Effector memory CD4-positive, alpha-beta T cell (primary cell): ENCODE measurements around the gene LRRFIP1.

Source experiments
- DNase-seq, 3 donors: peaks; one replicate each; pipeline ENCODE4 v3.0.0-alpha.2; 2020
- H3K27ac ChIP-seq: 2 replicates; pipeline ENCODE4 v1.7.0; 2013; ENCODE audit warnings: mild to moderate bottlenecking, low read length, moderate library complexity; ENCODE audit not compliant: insufficient read depth, poor library complexity, severe bottlenecking
- H3K27me3 ChIP-seq: replicated peaks from 2 replicates; pipeline ENCODE4 v1.7.0; 2013; ENCODE audit warnings: mild to moderate bottlenecking, low read length; ENCODE audit not compliant: insufficient read depth, control insufficient read depth, poor library complexity, severe bottlenecking
- H3K36me3 ChIP-seq: 2 replicates; pipeline ENCODE4 v1.7.0; 2013; ENCODE audit warnings: mild to moderate bottlenecking, low read length, moderate library complexity; ENCODE audit not compliant: control insufficient read depth, insufficient read depth
- H3K4me1 ChIP-seq: 2 replicates; pipeline ENCODE4 v1.7.0; 2013; ENCODE audit warnings: low read length, mild to moderate bottlenecking; ENCODE audit not compliant: control insufficient read depth, insufficient read depth, poor library complexity, severe bottlenecking
- H3K4me3 ChIP-seq: 2 replicates; pipeline ENCODE4 v1.7.0; 2013; ENCODE audit warnings: low read length, low read depth, mild to moderate bottlenecking; ENCODE audit not compliant: insufficient read depth, poor library complexity, severe bottlenecking
- H3K9me3 ChIP-seq: 2 replicates; pipeline ENCODE4 v1.7.0; 2013; ENCODE audit warnings: mild to moderate bottlenecking, low read length, moderate library complexity; ENCODE audit not compliant: control insufficient read depth

The LRRFIP1 gene

DNA sequence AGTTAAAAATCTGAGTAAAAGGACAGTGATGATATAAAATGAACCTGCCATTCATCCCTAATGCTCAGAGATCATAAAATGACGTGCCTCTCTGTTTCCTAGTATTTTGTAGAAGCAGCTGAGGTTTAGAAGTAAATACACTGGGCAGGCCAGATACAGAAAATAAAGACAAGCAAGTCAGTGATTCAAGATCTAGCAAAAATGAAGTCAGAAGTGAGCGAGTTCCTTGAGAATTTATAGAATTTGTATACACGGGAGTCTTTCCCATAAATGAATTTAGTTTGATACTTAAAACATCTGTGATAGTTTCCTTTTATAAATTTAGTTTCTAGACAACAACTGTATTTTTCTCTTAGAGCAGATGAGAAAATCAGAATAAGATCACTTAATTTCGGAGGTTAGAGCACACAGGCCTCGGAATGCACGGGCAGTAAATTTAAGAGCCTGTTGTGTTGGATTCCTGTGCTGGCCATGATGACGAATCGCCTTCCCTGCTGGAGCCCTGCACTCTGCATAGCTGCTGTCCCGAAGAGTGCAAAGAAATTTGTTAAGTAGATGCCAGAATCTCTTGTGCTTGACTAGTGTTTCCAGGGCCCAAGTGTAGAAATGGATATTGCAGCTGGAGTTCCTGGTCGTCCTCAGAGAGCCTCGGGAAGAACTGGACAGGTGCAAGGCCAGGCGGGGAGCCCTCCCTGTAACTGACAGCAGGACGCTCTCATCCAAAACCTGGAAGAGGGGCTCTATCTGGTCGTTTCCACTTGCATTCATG is 87.5 kb downstream of the LRRFIP1 start:
- no peak for DNase-seq
- Histone ChIP-seq H3K36me3 (peaks cover 33% of the 10 kb centered on the region), H3K4me1 (no peaks in the 10 kb centered on the region), H3K4me3 (no peak overlapping the region), H3K27ac (no peak overlapping the region), H3K27me3 (no peaks in the 10 kb centered on the region), H3K9me3 (no peaks in the 10 kb centered on the region)

GRCh38 chr2:237715459-237715947 is 88.1 kb downstream of the LRRFIP1 start:
- Histone ChIP-seq H3K27me3 (no peaks in the 10 kb centered on the region), H3K9me3 (no peaks in the 10 kb centered on the region), H3K36me3 (peaks cover 33% of the 10 kb centered on the region), H3K27ac (no peak overlapping the region), H3K4me3 (no peak overlapping the region), H3K4me1 (no peaks in the 10 kb centered on the region)
- DNase-seq: no peak

GRCh38 chr2:237716011-237716410 is 88.6 kb downstream of the LRRFIP1 start:
- no peak overlapping the region for H3K27ac ChIP-seq

GRCh38 chr2:237717366-237718276 is 90.2 kb downstream of the LRRFIP1 start:
- H3K27ac ChIP-seq: no peak overlapping the region
- no peak overlapping the region for H3K4me3 ChIP-seq
- no peaks in the 10 kb centered on the region for H3K9me3 ChIP-seq
- no peaks in the 10 kb centered on the region for H3K4me1 ChIP-seq
- H3K36me3 ChIP-seq: peaks cover 28% of the 10 kb centered on the region
- H3K27me3 ChIP-seq: no peaks in the 10 kb centered on the region
- no peak for DNase-seq

More at GRCh38 chr2:237716011-237716410, 88.6 kb downstream of the LRRFIP1 start:
- Histone ChIP-seq H3K4me1 (no peaks in the 10 kb centered on the region), H3K4me3 (no peak overlapping the region), H3K9me3 (no peaks in the 10 kb centered on the region), H3K27me3 (no peaks in the 10 kb centered on the region), H3K36me3 (peaks cover 33% of the 10 kb centered on the region)
- no peak for DNase-seq

DNA sequence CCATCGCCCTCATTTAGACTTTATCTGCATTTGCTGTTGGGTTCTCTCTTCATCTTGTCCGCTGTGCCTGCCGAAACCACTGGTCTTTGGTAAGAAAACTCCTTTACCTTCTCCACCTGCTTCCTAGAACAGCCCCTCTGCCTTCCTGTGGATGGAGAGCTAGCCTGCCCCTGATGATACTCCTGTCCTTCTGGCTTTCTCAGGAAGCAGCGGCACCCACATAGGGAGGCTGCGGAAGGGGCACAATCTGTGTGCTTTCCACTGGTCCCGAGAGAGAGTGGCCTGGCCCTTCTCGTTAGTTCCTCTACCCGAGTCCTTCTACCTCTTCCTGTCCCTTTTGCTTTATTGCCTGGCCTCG is 90.9 kb downstream of the LRRFIP1 start:
- Histone ChIP-seq H3K27ac (no peak overlapping the region), H3K9me3 (no peaks in the 10 kb centered on the region), H3K4me3 (no peak overlapping the region), H3K4me1 (peaks cover 2% of the 10 kb centered on the region), H3K27me3 (no peaks in the 10 kb centered on the region), H3K36me3 (peaks cover 28% of the 10 kb centered on the region)
- DNase-seq: no peak

- Histone ChIP-seq H3K27ac (no peak overlapping the region), H3K9me3 (no peaks in the 10 kb centered on the region), H3K27me3 (no peaks in the 10 kb centered on the region), H3K4me3 (no peak overlapping the region), H3K36me3 (peaks cover 28% of the 10 kb centered on the region), H3K4me1 (peaks cover 10% of the 10 kb centered on the region)
- DNase-seq: no peak
Measured at GRCh38 chr2:237720444-237720843, 93.1 kb downstream of the LRRFIP1 start.

DNA sequence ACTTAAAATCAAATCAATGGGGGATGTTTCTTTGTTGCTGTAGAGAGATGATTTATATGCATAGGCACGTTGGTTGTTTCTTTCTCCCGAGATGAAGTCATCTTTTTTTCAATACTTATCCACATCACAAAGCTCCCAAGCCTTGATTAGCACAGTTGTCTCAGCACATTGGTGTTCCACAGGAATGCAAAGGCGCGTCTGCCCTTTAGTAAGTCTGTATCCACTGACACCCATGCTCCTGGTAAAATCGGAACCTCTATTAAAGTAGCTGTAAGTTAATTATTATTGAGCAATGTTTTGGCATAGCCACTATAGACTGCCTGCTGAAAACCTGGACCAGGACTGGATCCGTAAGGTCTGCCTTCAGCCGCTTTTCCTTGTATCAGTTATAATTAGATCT is 93.6 kb downstream of the LRRFIP1 start:
- peaks cover 10% of the 10 kb centered on the region for H3K4me1 ChIP-seq
- no peaks in the 10 kb centered on the region for H3K27me3 ChIP-seq
- H3K27ac ChIP-seq: no peak overlapping the region
- DNase-seq: no peak
- no peak overlapping the region for H3K4me3 ChIP-seq
- peaks cover 28% of the 10 kb centered on the region for H3K36me3 ChIP-seq
- no peaks in the 10 kb centered on the region for H3K9me3 ChIP-seq

DNA sequence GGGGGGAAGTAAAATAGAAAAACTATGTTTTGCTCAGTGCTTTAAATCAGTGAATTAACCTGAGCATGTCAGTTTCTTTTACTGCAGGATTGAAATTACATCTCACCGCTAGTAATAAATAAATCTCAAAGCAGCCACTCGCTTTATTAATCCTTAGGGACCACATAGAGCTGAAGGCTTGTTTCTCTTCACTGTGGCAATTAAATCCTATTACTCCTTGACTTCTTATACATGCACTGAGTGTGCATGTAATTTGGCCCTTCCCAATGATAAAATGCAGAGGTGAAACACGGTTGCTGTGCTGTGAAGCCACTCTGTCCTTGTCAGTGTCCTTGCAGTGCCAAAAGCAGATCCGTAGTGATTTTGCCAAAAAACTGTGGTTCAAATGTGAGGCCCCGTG is 94.1 kb downstream of the LRRFIP1 start:
- Histone ChIP-seq H3K27ac (no peak overlapping the region), H3K4me1 (peaks cover 10% of the 10 kb centered on the region), H3K27me3 (no peaks in the 10 kb centered on the region), H3K9me3 (no peaks in the 10 kb centered on the region), H3K36me3 (peaks cover 28% of the 10 kb centered on the region), H3K4me3 (no peak overlapping the region)
- no peak for DNase-seq

DNA sequence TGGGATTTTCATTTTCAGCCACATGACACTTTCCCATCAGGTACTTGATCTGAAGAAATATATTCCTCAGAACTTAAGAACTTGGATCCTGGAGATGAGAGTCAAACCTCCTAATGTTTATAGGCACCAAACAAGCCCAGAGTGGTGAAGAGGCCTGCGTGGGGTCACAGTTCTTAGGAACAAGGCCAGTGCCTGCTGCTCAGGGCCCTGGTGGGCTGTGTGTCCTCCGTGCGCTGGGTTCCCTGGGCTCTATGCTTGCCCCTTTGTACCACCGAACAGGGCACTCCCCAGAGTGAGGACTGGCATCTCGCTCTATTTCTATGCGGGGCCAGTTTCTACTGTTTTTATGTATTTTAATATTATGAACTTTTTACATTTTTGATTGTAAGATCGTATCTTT is 95.2 kb downstream of the LRRFIP1 start:
- no peak for DNase-seq
- Histone ChIP-seq H3K36me3 (peaks cover 22% of the 10 kb centered on the region), H3K9me3 (no peaks in the 10 kb centered on the region), H3K27ac (no peak overlapping the region), H3K4me1 (peaks cover 10% of the 10 kb centered on the region), H3K4me3 (no peak overlapping the region), H3K27me3 (no peaks in the 10 kb centered on the region)

DNA sequence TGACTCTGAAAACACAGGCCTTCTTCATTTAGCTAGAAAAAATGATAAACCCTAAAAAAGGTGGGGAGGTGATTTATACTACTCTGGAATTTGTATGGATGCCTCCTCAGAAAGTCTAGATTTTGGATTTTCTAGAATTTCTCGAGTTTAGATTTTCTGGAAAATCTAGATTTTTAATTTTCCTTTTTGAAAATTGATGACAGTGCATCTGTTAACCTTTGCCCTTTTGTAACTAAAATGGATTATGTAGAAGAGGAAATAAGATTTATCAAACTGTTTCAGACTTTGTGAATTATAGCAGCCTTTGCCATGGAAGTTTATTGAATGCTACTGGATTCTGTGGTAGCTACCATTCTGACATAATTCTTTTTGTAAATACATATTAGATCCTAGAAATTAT is 95.6 kb downstream of the LRRFIP1 start:
- Histone ChIP-seq H3K27ac (no peak overlapping the region), H3K4me1 (peaks cover 13% of the 10 kb centered on the region), H3K9me3 (no peaks in the 10 kb centered on the region), H3K4me3 (no peak overlapping the region), H3K27me3 (no peaks in the 10 kb centered on the region), H3K36me3 (peaks cover 19% of the 10 kb centered on the region)
- no peak for DNase-seq
